ENCODE results near the gene CD160.

- TF ChIP-seq EZH2 (IDR thresholded peaks at IDR 0.05; ENCODE audit: borderline replicate concordance, low read depth, low read length, poor library complexity, severe bottlenecking) (no peak), CTCF (conservative IDR thresholded peaks at IDR 0.05; ENCODE audit: low read depth, low read length) (no peak)
These were observed 11.6 kb downstream of the CD160 start for GRCh38 chr1:145730900-145731299.

Measured in A673 (cell line).